HepG2 (cell line): ENCODE results near the gene EID3. TPM values are rescaled to one million over a fixed set of nuclear protein-coding genes. Genes with fewer than 3 reads are reported as not detected.

Experiments
- FOXO1 ChIP-seq: sonication (generic); formaldehyde crosslinking; IDR thresholded peaks from 2 replicates; pipeline ENCODE4 v1.4.0; 2020; ENCODE audit warnings: missing genetic modification reagents
- GZF1 ChIP-seq: sonication (generic); formaldehyde crosslinking; IDR thresholded peaks from 2 replicates; pipeline ENCODE4 v1.5.1; 2020; ENCODE audit warnings: mild to moderate bottlenecking, missing genetic modification reagents
- HMGA1 ChIP-seq: sonication (generic); formaldehyde crosslinking; conservative IDR thresholded peaks from 2 replicates; pipeline ENCODE4 v1.4.0; 2020; ENCODE audit warnings: missing genetic modification reagents
- MED13 ChIP-seq: sonication (generic); formaldehyde crosslinking; IDR thresholded peaks from 2 replicates; pipeline ENCODE4 v1.5.0; 2020; ENCODE audit warnings: missing genetic modification reagents
- MYPOP ChIP-seq: sonication (generic); formaldehyde crosslinking; IDR thresholded peaks from 2 replicates; pipeline ENCODE4 v1.8.1; 2023; ENCODE audit warnings: mild to moderate bottlenecking, moderate library complexity, missing genetic modification reagents
- NFKB2 ChIP-seq: sonication (generic); formaldehyde crosslinking; IDR thresholded peaks from 2 replicates; pipeline ENCODE4 v1.4.0; 2020; ENCODE audit warnings: missing genetic modification reagents, borderline replicate concordance
- TBL1XR1 ChIP-seq: fragments of 150-350 bp; IDR thresholded peaks from 2 replicates; pipeline ENCODE4 v1.6.1; 2014; ENCODE audit warnings: borderline replicate concordance, low read length; ENCODE audit not compliant: partially characterized antibody
- YY1 ChIP-seq: IDR thresholded peaks from 2 replicates; pipeline ENCODE4 v1.6.1; 2011; ENCODE audit warnings: low read length, low read depth, moderate library complexity, mild to moderate bottlenecking; ENCODE audit not compliant: insufficient read depth, insufficient replicate concordance
- ZBTB7A ChIP-seq: sonication (generic); formaldehyde crosslinking; IDR thresholded peaks from 2 replicates; pipeline ENCODE4 v1.8.0; 2022; ENCODE audit warnings: mild to moderate bottlenecking, missing genetic modification reagents
- ZIK1 ChIP-seq: sonication (generic); formaldehyde crosslinking; IDR thresholded peaks from 2 replicates; pipeline ENCODE4 v1.5.0; 2020; ENCODE audit warnings: mild to moderate bottlenecking, low read depth, missing genetic modification reagents, borderline replicate concordance
- ZNF484 ChIP-seq: sonication (generic); formaldehyde crosslinking; IDR thresholded peaks from 2 replicates; pipeline ENCODE4 v1.5.1; 2020; ENCODE audit warnings: mild to moderate bottlenecking, low read depth, missing genetic modification reagents, borderline replicate concordance
- ZNF510 ChIP-seq: sonication (generic); formaldehyde crosslinking; IDR thresholded peaks from 2 replicates; pipeline ENCODE4 v1.4.0; 2020; ENCODE audit warnings: low read depth, mild to moderate bottlenecking, missing genetic modification reagents
- polyA plus RNA-seq, 8 experiments: library from polyadenylated mRNA; depleted of rRNA in 3 of 8; stranded (reverse) in 7 of 8; unstranded in 1 of 8; fragments of >200 nt; fragmentation: Illumina TruSeq in 4 of 8; extraction: Trizol in 4 of 8; gene quantifications; 2 replicates each; pipeline versions ENCODE4 v1.2.1 to v1.2.3, GENCODE V29; 2011 to 2016; ENCODE audit warnings: low read depth in 4 of 8, missing spikeins in 1 of 8, mixed read lengths in 1 of 8; ENCODE audit not compliant: insufficient read depth in 1 of 8
- total RNA-seq, 5 experiments: library from RNA; depleted of rRNA; stranded (reverse); fragments of >200 nt; fragmentation: Illumina TruSeq; extraction: Trizol; gene quantifications; 2 replicates each; pipeline ENCODE4 v1.2.3, GENCODE V29; 2016; ENCODE audit warnings: low read depth in 1 of 5
- TF ChIP-seq, protein P1 (sequence below): sonication (generic); formaldehyde crosslinking; IDR thresholded peaks from 2 replicates; pipeline ENCODE4 v1.4.0; 2020; ENCODE audit warnings: missing genetic modification reagents, borderline replicate concordance
- TF ChIP-seq, protein P2 (sequence below): sonication (generic); formaldehyde crosslinking; IDR thresholded peaks from 2 replicates; pipeline ENCODE4 v1.5.1; 2020; ENCODE audit warnings: mild to moderate bottlenecking, missing genetic modification reagents, borderline replicate concordance
- TF ChIP-seq, protein P3 (sequence below): sonication (generic); formaldehyde crosslinking; IDR thresholded peaks from 2 replicates; pipeline ENCODE4 v1.4.0; 2020; ENCODE audit warnings: missing genetic modification reagents

Gene EID3
- total and polyA plus RNA-seq, 2 of the 13 experiments (the other 11 are each of a cell fraction or from before 2014, with no cell fraction given), result 0.38 to 4.5 TPM

- TF ChIP-seq, protein P1, sequence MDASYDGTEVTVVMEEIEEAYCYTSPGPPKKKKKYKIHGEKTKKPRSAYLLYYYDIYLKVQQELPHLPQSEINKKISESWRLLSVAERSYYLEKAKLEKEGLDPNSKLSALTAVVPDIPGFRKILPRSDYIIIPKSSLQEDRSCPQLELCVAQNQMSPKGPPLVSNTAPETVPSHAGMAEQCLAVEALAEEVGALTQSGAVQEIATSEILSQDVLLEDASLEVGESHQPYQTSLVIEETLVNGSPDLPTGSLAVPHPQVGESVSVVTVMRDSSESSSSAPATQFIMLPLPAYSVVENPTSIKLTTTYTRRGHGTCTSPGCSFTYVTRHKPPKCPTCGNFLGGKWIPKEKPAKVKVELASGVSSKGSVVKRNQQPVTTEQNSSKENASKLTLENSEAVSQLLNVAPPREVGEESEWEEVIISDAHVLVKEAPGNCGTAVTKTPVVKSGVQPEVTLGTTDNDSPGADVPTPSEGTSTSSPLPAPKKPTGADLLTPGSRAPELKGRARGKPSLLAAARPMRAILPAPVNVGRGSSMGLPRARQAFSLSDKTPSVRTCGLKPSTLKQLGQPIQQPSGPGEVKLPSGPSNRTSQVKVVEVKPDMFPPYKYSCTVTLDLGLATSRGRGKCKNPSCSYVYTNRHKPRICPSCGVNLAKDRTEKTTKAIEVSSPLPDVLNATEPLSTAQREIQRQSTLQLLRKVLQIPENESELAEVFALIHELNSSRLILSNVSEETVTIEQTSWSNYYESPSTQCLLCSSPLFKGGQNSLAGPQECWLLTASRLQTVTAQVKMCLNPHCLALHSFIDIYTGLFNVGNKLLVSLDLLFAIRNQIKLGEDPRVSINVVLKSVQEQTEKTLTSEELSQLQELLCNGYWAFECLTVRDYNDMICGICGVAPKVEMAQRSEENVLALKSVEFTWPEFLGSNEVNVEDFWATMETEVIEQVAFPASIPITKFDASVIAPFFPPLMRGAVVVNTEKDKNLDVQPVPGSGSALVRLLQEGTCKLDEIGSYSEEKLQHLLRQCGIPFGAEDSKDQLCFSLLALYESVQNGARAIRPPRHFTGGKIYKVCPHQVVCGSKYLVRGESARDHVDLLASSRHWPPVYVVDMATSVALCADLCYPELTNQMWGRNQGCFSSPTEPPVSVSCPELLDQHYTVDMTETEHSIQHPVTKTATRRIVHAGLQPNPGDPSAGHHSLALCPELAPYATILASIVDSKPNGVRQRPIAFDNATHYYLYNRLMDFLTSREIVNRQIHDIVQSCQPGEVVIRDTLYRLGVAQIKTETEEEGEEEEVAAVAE, result peak; percentile 71; the same call in 1 of the 2 replicates
- no peak for TF ChIP-seq ZNF484 (CRISPR knock-in tag)
- peak; percentile 61 for TF ChIP-seq YY1
- peak; percentile 74; the same call in 1 of the 2 replicates for TF ChIP-seq NFKB2 (CRISPR knock-in tag)
- TF ChIP-seq GZF1, result no peak
- TF ChIP-seq ZBTB7A (CRISPR knock-in tag), result peak; percentile 60; the same call in 1 of the 2 replicates
- TF ChIP-seq, protein P2, sequence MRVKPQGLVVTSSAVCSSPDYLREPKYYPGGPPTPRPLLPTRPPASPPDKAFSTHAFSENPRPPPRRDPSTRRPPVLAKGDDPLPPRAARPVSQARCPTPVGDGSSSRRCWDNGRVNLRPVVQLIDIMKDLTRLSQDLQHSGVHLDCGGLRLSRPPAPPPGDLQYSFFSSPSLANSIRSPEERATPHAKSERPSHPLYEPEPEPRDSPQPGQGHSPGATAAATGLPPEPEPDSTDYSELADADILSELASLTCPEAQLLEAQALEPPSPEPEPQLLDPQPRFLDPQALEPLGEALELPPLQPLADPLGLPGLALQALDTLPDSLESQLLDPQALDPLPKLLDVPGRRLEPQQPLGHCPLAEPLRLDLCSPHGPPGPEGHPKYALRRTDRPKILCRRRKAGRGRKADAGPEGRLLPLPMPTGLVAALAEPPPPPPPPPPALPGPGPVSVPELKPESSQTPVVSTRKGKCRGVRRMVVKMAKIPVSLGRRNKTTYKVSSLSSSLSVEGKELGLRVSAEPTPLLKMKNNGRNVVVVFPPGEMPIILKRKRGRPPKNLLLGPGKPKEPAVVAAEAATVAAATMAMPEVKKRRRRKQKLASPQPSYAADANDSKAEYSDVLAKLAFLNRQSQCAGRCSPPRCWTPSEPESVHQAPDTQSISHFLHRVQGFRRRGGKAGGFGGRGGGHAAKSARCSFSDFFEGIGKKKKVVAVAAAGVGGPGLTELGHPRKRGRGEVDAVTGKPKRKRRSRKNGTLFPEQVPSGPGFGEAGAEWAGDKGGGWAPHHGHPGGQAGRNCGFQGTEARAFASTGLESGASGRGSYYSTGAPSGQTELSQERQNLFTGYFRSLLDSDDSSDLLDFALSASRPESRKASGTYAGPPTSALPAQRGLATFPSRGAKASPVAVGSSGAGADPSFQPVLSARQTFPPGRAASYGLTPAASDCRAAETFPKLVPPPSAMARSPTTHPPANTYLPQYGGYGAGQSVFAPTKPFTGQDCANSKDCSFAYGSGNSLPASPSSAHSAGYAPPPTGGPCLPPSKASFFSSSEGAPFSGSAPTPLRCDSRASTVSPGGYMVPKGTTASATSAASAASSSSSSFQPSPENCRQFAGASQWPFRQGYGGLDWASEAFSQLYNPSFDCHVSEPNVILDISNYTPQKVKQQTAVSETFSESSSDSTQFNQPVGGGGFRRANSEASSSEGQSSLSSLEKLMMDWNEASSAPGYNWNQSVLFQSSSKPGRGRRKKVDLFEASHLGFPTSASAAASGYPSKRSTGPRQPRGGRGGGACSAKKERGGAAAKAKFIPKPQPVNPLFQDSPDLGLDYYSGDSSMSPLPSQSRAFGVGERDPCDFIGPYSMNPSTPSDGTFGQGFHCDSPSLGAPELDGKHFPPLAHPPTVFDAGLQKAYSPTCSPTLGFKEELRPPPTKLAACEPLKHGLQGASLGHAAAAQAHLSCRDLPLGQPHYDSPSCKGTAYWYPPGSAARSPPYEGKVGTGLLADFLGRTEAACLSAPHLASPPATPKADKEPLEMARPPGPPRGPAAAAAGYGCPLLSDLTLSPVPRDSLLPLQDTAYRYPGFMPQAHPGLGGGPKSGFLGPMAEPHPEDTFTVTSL (CRISPR knock-in tag), result no peak
- no peak for TF ChIP-seq FOXO1 (CRISPR knock-in tag)
- TF ChIP-seq MYPOP (CRISPR knock-in tag), result peak; percentile 85
- no peak for TF ChIP-seq ZNF510 (CRISPR knock-in tag)
- TF ChIP-seq MED13, result no peak
- no peak for TF ChIP-seq HMGA1 (CRISPR knock-in tag)
- TF ChIP-seq, protein P3, sequence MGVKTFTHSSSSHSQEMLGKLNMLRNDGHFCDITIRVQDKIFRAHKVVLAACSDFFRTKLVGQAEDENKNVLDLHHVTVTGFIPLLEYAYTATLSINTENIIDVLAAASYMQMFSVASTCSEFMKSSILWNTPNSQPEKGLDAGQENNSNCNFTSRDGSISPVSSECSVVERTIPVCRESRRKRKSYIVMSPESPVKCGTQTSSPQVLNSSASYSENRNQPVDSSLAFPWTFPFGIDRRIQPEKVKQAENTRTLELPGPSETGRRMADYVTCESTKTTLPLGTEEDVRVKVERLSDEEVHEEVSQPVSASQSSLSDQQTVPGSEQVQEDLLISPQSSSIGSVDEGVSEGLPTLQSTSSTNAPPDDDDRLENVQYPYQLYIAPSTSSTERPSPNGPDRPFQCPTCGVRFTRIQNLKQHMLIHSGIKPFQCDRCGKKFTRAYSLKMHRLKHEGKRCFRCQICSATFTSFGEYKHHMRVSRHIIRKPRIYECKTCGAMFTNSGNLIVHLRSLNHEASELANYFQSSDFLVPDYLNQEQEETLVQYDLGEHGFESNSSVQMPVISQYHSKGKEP (CRISPR knock-in tag), result no peak
- TF ChIP-seq TBL1XR1, result peak; percentile 47
- no peak for TF ChIP-seq ZIK1 (CRISPR knock-in tag)
These were observed 16.7 kb upstream of the EID3 start (continued) for GRCh38 chr12:104286516-104287482.
